GM12872 (cell line): ENCODE results near the gene KIFC3.

Source experiments
- CTCF ChIP-seq: IDR thresholded peaks from 3 replicates; pipeline ENCODE4 v1.5.1; 2011; ENCODE audit warnings: low read depth, mild to moderate bottlenecking, low read length, moderate library complexity; ENCODE audit not compliant: insufficient read depth

KIFC3 gene, protein sequence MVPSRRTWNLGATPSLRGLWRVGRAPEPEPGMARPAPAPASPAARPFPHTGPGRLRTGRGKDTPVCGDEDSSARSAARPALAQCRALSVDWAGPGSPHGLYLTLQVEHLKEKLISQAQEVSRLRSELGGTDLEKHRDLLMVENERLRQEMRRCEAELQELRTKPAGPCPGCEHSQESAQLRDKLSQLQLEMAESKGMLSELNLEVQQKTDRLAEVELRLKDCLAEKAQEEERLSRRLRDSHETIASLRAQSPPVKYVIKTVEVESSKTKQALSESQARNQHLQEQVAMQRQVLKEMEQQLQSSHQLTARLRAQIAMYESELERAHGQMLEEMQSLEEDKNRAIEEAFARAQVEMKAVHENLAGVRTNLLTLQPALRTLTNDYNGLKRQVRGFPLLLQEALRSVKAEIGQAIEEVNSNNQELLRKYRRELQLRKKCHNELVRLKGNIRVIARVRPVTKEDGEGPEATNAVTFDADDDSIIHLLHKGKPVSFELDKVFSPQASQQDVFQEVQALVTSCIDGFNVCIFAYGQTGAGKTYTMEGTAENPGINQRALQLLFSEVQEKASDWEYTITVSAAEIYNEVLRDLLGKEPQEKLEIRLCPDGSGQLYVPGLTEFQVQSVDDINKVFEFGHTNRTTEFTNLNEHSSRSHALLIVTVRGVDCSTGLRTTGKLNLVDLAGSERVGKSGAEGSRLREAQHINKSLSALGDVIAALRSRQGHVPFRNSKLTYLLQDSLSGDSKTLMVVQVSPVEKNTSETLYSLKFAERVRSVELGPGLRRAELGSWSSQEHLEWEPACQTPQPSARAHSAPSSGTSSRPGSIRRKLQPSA

GRCh38 chr16:57802341-57803133 lies at the start of gene KIFC3:
KIFC3 (minus strand) TSS chr16:57802491; CDS start chr16:57798243, 4,248 bp downstream.
- TF ChIP-seq CTCF: no peak

GRCh38 chr16:57848181-57848580 lies 45.9 kb upstream of the KIFC3 start:
- TF ChIP-seq CTCF: no peak

DNA sequence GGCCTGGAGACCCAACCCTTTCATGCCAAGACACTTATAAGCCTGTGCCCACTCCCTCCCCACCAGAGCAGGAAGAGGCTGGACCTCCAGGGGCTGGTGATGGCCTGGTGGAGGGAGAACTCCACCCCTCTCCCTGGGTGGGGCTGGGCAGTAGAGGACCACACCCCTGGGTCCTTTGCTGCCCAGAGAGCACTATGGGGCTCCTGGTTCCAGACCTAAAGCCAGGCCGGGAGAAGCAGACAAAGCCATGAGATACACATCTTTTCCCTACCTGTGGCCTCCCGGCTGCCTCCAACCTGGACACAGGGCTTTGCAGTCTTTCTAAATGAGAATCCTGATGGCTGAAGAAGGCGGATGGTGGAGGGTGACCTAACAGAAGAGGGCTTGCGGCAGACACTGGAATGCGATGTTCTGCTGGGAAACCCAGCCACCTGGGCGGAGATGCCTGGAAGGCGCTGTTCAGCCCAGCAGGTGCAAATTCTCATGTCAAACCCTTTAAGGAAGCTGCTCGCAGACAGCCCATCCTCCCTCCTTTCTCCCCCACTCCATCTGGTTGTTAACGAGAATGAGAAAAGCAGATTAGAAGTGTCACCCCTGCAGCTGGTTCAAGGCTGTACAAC lies 43.9 kb upstream of the KIFC3 start:
- TF ChIP-seq CTCF: no peak

GRCh38 chr16:57845115-57845514 lies 42.8 kb upstream of the KIFC3 start:
- TF ChIP-seq CTCF: no peak

DNA sequence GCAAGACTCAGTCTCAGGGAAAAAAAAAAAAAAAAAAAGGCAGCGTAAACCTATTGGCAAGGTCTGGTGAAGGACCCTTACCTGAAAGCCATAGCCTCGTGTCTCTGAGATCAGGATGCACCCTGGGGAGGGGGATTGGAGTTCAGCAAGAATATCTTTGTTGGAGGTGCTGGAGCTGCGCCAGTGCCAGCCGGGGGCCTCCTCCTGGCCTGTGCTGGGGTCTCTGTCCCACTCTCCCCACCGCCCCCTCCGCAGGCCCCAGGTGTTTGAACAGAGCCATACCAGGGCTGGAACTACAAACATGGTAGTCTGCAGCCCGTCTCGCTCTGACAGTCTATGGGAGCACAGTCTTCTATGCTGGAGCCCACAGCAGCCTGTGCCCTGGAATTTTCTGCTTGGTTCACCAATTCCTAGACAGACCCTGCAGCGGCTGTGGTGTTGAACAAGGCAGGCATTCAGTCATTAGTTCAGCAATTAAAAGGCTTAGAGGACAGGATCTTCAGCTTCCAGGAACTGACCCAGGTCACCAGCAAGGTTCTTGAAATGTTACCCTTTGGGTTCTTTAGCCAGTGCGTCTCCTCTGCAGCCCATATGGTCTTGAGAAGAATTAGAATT lies 42.2 kb upstream of the KIFC3 start:
- TF ChIP-seq CTCF: no peak

DNA sequence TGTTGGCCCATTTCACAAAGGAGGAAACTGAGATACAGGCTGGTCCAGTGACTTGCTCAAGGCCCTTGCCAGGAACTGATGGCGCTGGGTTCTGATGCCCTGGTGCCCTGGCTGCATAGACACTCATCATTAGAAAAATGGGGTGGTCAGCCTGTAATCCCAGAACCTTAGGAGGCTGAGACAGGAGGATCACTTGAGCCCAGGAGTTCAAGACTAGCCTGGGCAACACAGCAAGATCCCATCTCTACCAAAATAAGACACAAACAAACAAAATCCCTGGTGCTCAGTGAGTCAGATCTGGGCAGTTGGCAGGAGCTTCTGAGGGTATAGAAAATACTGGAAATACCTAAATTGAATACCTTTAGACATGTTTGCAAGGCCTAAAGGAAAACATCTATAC lies 41.1 kb upstream of the KIFC3 start:
- TF ChIP-seq CTCF: no peak
